DMS53 (cell line): Measurements from ENCODE around the gene EXOC4.
"Not testable (repeated sequence)": the region's sequence is repeated elsewhere in the genome, so short reads cannot be mapped to it uniquely, and the experiment has no call there.

Experiments used
- DNase-seq: peaks from one replicate; lab custom pipeline; 2025; lab: John Stamatoyannopoulos, UW

Gene EXOC4

GRCh38 chr7:133252858-133253518 lies at the start of gene EXOC4:
TSS of gene EXOC4 (plus strand) at chr7:133253078.
- peak; percentile 99 for DNase-seq

GRCh38 chr7:133203490-133203889 lies 49.4 kb upstream of the EXOC4 start:
- no peak for DNase-seq

GRCh38 chr7:133207687-133208086 lies 45.2 kb upstream of the EXOC4 start:
- DNase-seq: peak; percentile 67

GRCh38 chr7:133210817-133211216 lies 42.1 kb upstream of the EXOC4 start:
- DNase-seq: not testable (repeated sequence)

DNA sequence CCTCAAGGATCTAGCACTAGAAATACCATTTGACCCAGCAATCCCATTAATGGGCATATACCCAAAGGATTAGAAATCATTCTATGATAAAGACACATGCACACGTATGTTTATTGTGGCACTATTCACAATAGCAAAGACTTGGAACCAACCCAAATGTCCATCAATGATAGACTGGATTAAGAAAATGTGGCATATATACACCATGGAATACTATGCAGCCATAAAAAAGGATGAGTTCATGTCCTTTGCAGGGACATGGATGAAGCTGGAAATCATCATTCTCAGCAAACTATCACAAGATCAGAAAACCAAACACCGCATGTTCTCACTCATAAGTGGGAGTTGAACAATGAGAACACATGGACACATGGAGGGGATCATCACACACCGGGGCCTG lies 39.1 kb upstream of the EXOC4 start:
- not testable (repeated sequence) for DNase-seq

DNA sequence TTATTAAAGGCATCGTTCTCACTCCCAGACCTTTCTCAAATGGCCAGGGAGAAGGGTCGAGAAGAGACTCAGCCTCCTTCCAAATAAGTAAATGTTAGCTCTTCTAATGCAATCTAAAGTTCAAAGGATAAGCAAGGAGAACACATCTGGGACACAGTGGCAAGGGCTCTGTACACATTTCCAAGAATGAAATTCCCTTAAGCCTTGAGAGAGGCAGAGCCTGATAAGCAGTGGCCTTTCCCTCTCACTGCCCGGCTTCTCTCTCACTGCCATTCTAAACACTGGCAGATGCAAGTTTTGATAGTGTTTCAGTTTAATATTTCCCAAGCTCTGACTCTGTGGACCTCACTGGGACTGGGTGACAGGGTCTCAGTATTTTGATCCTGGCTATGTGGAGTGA lies 35.1 kb upstream of the EXOC4 start:
- no peak for DNase-seq

DNA sequence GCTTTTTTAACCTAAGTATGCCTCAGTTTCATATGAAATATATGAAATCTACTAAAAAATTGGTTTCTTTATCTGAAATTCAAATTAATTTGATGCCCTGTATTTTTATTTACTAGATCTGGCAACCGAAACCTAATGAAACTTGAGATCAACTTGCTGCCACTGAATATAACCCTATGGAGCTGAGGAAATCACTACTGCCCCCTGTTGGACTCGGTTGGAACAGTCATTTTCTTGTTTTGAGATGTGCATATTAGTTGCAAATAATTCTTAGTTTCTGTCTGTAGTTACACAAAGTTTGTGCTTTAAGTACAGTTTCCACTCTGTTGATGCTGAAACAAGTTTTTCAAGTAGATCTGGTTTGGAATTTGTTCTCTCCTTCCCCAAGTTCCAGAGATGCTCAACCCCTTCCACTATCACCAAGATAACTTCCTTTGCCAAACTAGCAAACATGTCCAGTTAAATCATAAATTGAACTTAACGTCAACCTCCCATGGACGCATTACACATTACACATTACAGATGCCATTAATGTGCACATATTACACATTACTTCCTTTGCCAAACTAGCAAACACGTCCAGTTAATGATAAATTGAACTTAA lies 22.2 kb upstream of the EXOC4 start:
- peak; percentile 76 for DNase-seq

- no peak for DNase-seq
Observed at GRCh38 chr7:133233142-133233541, 19.7 kb upstream of the EXOC4 start.

DNA sequence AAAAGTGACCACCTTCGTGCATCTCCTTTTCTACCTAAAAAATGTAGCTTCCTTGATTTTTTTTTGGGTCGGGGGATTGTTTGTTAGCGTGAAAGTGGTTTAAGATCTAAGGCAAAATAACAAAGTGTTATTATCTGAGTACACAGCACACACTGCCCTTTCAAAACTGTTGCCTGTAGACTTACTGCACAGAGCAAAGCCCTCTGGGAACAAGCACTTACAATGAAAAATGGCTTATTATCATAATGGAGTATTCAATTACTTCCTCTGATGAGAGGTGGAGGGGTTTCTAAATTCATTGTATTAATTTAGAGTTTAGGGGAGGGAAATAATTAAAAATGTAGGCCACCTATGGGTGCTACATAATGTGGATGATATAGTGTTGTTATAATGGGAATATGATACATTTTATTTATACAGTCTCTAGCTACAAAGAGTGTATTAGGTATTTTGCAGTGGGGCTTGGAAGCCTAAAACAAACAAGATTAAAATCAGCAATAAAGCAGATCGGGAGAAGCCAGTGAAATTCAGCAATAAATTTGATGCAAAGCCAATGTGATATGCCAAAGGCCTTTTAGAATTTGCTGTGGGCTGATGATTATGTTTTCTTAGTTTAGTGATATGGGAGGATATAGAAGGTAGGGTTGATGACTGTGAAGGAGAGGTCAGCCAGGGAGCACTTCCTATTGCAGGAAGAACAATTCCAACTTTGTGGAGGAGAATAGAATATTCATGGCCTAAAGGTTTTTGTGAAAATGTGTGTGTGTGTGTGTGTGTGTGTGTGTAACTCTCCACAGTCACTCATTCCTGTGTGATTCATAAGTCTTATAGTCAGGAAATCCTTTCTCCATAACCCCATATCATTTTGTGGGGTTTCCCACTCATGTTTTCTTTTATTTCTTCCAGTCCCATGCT lies 17.7 kb upstream of the EXOC4 start:
- no peak for DNase-seq

- no peak for DNase-seq
Observed at GRCh38 chr7:133237545-133237944, 15.3 kb upstream of the EXOC4 start.

DNA sequence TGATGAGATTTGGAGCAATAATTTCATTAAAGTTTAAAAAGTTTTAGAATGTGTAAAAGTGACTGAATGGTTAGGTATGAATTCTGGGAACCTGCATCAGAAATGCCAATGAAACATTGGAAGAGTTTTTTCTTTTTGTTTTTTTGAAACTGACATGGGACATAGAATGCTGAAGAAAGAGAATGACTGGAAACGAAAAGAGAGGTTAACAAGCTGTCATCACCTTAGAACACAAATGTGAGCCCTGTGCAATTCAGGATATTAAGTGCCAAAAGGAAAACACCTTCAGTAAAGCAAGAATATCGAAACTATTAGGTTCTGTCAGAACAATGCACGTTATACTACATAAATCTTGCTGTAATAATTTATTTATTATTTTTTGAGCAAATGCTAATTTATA lies 12.6 kb upstream of the EXOC4 start:
- no peak for DNase-seq

DNA sequence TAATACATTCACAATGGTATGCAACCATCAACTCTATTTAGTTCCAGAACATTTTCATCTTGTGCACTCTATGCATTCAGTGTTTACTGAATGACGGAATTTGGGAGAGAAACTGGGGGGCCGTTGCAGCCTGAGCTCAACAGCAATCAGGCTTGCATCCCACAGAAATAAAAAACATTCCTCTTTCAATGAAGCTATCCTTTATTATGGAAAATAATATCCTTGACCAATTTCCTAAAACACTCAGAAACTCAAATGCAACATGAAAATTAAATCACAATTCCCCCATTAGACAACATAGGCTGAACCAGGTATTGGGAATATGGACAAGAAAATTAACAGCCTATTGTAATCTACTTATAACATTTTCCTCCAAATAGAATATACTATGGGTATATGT lies 6.3 kb upstream of the EXOC4 start:
- no peak for DNase-seq

- peak; percentile 12 for DNase-seq
Observed at GRCh38 chr7:133248901-133249300, 4.0 kb upstream of the EXOC4 start.

DNA sequence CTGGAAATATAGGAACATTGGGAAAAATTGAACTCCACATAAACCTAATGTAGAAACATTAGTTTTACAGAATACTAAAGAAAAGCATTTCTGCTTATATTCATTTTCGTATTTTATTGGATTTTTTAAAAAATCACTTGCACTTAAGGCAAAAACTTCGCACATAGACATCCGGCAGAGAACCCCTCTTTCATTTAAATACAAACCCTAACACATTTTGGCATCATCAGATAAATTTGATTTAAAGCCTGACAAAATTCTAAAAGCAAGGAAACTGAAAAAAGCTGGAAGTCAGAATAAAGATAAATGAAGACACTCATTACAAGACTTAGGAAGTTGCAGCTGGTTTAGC lies 396 bp upstream of the EXOC4 start:
- no peak for DNase-seq

DNA sequence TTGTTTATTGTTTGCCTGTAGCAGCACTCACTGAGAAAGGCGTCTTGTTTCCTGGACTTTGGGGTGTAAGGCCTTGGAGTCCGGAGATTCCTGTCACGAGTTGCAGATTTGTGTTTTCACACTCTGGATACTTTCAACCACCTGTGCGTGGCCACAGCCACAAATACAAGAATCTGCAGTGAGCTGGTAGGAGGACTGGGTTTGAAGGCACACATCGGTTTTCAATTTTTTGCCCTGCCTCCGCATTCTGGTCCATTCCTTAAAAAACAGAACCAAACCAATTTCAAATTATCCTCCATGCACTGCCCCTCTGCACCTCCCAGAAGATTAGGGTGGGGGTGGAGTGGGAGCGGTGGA lies 619 bp downstream of the EXOC4 start:
- peak; percentile 56 for DNase-seq

- DNase-seq: no peak
Observed at GRCh38 chr7:133255486-133255885, 2.6 kb downstream of the EXOC4 start.

DNA sequence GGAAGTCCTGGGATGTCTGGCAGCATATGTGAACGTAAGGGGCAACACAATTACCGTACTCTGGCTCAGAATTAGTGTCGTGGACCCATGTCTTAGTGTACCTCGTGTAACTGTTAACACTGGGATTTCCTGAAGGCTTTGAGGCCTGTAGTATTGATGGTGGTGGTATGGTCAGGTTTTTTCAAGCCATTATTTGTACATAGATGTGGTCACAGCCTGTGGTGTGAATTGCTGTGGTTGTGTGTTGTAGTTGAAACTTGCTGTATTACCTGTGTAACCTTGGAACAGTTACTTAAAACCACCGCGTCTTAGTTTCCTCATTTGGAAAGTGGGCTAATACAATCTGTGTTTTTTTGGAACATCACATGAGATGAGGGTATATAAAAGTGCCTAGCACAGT lies 5.3 kb downstream of the EXOC4 start:
- DNase-seq: no peak

DNA sequence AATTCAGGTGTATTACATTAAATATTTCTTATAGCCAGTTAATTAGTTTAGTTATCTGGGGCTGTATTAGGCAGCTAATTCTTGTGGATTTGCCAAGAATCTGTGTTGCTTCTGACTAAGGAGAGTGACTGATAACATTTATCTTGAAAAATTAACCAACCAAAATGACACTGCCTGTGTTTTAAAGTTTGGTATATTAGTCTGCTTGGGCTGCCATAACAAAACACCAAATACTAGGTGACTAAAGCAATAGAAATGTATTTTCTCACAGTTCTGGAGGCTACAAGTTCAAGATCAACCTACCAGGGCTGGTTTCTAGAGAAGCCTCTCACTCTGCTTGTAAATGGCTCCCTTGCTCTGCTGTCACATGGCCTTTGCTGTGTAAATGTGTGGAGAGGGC lies 12.9 kb downstream of the EXOC4 start:
- DNase-seq: no peak

GRCh38 chr7:133268355-133268754 lies 15.5 kb downstream of the EXOC4 start:
- DNase-seq: no peak

DNA sequence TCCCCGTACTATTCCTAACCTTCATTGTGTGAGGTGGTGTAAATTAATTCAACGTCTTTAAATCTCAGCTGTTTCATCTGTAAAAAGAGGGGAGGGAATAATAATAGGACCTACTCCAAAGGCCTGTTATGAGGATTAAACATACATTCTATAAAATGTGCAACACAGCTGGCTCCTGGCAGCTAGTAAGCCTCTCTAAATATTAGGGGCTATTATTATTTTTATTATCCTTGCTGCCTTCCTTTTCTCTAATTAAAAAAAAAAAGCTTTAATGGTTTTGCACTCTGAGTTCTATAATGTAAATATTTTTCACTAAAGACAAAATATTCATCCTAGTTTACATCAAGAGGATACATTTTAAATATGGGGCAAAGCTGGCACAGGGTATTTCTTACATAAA lies 19.5 kb downstream of the EXOC4 start:
- DNase-seq: no peak

DNA sequence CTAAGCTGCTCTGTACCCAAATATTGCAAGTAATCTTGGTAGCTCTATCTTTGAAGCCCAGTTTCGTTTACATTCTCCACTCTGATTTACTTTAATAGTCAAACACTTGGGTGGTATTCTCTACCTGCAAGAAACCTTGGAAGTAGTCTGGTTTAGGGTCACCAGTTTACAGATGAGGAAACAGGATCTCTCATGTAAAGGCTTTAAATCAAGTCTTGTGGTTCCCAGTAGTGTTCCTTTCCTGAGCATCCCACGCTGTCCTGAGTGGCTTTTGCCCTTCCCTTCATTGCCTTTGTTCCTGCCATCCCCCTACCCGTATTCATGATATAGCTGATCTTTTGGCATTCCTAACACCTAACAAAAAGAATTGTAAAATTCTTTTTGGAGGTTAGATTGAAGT lies 20.3 kb downstream of the EXOC4 start:
- no peak for DNase-seq

DNA sequence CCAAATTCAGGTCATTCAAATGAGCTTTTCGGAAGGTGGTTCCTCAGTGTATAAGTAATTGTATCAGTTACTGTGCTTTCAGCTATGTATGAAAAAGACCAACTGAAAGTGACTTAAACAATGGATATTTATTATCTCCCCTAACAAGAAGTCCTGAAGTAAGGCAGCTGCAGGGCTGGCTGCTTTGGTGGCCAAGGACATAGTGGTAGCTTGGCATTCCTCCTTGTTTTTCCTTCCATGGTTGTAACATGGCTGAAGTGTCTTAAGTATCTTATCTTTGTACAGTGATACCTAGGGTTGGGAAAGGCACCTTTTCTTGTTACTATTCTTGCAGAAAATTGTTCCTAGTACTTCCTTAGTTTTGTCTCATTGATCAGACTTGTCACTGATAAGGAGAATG lies 21.4 kb downstream of the EXOC4 start:
- no peak for DNase-seq

DNA sequence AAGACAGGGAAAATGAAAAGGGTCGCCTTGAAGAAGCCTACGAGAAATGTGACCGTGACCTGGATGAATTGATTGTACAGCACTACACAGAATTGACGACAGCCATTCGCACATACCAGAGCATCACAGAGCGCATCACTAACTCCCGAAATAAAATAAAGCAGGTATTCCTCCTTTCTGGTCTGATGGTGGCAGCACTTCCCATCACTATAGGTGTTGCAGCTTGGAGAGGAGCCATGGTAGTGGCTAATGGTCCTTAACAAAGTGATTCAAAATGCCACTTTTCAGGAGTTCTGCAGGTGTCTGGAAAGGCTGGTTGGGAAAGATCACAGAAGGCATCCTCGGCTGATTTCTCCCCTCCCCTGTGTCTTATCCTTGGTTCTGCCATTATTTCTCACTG lies 22.1 kb downstream of the EXOC4 start:
- DNase-seq: peak; percentile 51
